ENCODE data around the gene SLC27A3.

Gene SLC27A3

GRCh38 chr1:153799566-153800465, 24.6 kb downstream of the SLC27A3 start:
- no peak for DNase-seq

GRCh38 chr1:153800516-153800915, 25.3 kb downstream of the SLC27A3 start:
- no peak for DNase-seq

GRCh38 chr1:153801028-153801625, 25.9 kb downstream of the SLC27A3 start:
- no peak for DNase-seq

- no peak for DNase-seq
Observed at GRCh38 chr1:153801786-153802697, 26.8 kb downstream of the SLC27A3 start.

GRCh38 chr1:153803470-153804056, 28.4 kb downstream of the SLC27A3 start:
- no peak for DNase-seq

GRCh38 chr1:153804112-153804511, 28.9 kb downstream of the SLC27A3 start:
- no peak for DNase-seq

- peak; percentile 55 for DNase-seq
Observed at GRCh38 chr1:153805042-153805745, 30.0 kb downstream of the SLC27A3 start.

GRCh38 chr1:153805886-153806719, 30.9 kb downstream of the SLC27A3 start:
- DNase-seq: no peak

GRCh38 chr1:153816283-153816889, 41.2 kb downstream of the SLC27A3 start:
- no peak for DNase-seq

GRCh38 chr1:153818876-153819275, 43.7 kb downstream of the SLC27A3 start:
- no peak for DNase-seq

GRCh38 chr1:153827168-153827964, 52.2 kb downstream of the SLC27A3 start:
- no peak for DNase-seq

Data from activated effector memory CD4-positive, alpha-beta T cell treated with Interleukin-2 at 50 U/mL for 16 hours (primary cell).